ENCODE results near the gene PPP3CB. TPM values are rescaled to one million over a fixed set of nuclear protein-coding genes. Genes with fewer than 3 reads are reported as not detected.
A peak's percentile ranks its signal among the peaks of the same experiment; 100 is the strongest.

Gene PPP3CB
- total RNA-seq (10 to 100 TPM; 52.5 to 78.6 (median 64.5) TPM), polyA plus RNA-seq (10 to 100 TPM; 34.4 to 36.6 TPM)
- long read RNA-seq, donor 1, transcript PPP3CB-204 (14 exons, 3,149 nt): major isoform, 11 of 58 reads
- long read RNA-seq, donor 1, transcript PPP3CB-202 (14 exons, 3,501 nt): minor isoform, 10 of 58 reads
- long read RNA-seq, donor 1, partial matches to known transcripts: 6 of 58 reads
- long read RNA-seq, donor 1, other reads (novel, unspliced or antisense): 30 of 58 reads
- long read RNA-seq, donor 2, transcript PPP3CB-204 (14 exons, 3,149 nt): minor isoform, 7 of 61 reads
- long read RNA-seq, donor 2, transcript PPP3CB-202 (14 exons, 3,501 nt): major isoform, 11 of 61 reads
- long read RNA-seq, donor 2, partial matches to known transcripts: 8 of 61 reads
- long read RNA-seq, donor 2, other reads (novel, unspliced or antisense): 33 of 61 reads
- long read RNA-seq, donor 3, partial matches to known transcripts: 16 of 42 reads
- long read RNA-seq, donor 3, other reads (novel, unspliced or antisense): 22 of 42 reads

DNA sequence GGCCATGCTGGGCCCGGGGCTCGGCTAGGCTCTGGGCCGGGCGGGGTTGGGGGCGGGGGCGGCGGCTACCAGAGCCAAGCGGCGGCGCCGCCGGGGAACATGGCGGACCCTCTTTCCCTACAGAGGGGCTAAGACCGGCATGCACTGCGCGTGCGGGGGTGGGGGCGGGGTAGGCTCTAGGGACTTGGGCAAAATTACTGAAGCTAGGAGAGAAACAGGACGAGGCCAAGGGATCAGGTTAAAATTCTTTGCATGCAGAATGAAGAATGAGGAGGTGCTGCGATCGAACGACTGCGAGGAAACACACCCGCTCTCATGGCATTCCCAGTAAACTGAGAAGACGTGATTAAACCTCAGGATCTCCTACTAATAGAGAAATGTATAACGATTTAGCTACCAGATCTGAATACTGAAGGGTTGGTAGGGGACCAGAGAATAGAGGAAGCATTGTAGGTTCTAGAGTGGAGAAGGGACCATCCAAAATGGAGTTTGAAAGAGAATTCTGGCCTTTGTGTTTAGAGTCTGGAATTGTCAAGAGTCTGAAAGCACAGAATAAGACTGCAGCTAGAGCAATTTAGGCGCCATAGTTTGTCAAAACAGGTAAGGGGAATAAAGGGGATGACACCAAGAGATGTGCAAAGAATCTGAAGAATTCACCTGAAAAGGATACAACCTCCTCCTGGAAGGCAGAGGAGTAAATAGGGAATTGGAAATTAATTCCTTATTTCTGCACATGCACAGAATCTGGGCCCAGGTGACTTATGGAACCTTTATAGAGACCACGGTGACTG is at the start of gene PPP3CB:
Gene PPP3CB, minus strand, starts transcription at position 141 of the 791 bp plus-strand sequence. Its CDS starts 135 bp downstream, at position 6.
- peak within 1 kb of the TSS; percentile 66 to 98 (median 83) for H3K4me3 ChIP-seq
- 6% methylated on average over 28 of the region's 28 CpGs for WGBS, 2 donors
- no peaks in the 10 kb centered on the region for H3K9me3 ChIP-seq
- no peaks in the 10 kb centered on the region for H3K27me3 ChIP-seq
- intact Hi-C loops (cut with DNase I): loop anchor here in 2 of 10 donors (1.0 to 10.0 kb wide), 3 partner anchors 83 to 244 kb away; partner anchors contain the start of gene MRPS16 (in 2 of the 2)
- ATAC-seq (peak; percentile 88 to 96 (median 92)), DNase-seq (peak; percentile 91 to 95)
- H3K4me1 ChIP-seq: peaks cover 7 to 48% (median 41%) of the 10 kb centered on the region in 9 donors
- H3K36me3 ChIP-seq: peaks cover 0 to 34% (median 16%) of the 10 kb centered on the region in 9 donors
- TF ChIP-seq, protein P1, sequence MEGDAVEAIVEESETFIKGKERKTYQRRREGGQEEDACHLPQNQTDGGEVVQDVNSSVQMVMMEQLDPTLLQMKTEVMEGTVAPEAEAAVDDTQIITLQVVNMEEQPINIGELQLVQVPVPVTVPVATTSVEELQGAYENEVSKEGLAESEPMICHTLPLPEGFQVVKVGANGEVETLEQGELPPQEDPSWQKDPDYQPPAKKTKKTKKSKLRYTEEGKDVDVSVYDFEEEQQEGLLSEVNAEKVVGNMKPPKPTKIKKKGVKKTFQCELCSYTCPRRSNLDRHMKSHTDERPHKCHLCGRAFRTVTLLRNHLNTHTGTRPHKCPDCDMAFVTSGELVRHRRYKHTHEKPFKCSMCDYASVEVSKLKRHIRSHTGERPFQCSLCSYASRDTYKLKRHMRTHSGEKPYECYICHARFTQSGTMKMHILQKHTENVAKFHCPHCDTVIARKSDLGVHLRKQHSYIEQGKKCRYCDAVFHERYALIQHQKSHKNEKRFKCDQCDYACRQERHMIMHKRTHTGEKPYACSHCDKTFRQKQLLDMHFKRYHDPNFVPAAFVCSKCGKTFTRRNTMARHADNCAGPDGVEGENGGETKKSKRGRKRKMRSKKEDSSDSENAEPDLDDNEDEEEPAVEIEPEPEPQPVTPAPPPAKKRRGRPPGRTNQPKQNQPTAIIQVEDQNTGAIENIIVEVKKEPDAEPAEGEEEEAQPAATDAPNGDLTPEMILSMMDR (IDR thresholded peaks at IDR 0.05): no peak
- peak within 1 kb of the TSS; percentile 90 to 99 (median 98) for H3K27ac ChIP-seq

DNA sequence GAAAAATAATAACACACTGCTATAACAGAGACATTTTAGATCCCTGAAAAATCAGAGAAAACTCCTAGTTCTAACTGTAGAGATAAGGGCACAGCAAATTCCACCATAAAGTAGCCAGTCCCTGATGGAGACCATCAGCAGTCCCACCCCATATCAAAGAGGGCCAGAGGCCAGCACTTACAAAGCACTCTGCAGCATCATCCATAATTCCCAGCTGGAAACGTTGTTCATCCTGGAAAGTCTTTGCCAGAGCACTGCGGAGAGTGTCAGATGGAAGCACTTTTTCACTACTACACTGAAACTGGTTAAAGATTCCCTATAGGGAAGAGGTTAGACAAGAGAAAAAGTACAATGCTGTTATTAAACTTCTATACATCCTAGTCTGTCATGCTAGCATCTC is 49.5 kb upstream of the PPP3CB start:
- 73 to 78% methylated on average over 2 of the region's 2 CpGs for WGBS, 2 donors
- peaks cover 0 to 38% (median 0%) of the 10 kb centered on the region in 9 donors for H3K36me3 ChIP-seq

DNA sequence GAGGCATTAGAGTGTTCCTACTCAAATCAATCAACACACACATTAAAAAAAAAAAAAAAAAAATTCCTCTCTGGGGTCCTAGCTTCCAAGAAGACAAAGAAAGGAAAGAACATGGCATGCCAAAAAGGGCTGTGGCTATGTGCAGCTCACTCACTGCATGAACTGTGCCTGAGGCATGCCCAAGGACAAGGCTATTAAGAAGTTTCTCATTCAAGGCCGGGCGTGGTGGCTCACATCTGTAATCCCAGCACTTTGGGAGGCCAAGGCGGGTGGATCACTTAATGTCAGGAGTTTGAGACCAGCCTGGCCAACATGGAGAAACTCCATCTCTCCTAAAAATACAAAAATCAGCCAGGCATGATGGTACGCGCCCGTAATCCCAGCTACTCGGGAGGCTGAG is 41.9 kb upstream of the PPP3CB start:
- Histone ChIP-seq H3K27me3 (no peaks in the 10 kb centered on the region), H3K4me1 (no peaks in the 10 kb centered on the region), H3K36me3 (peaks cover 0 to 87% (median 9%) of the 10 kb centered on the region in 9 donors), H3K9me3 (no peaks in the 10 kb centered on the region), H3K27ac (no peak overlapping the region), H3K4me3 (no peak overlapping the region)
- 94 to 97% methylated on average over 7 of the region's 7 CpGs for WGBS, 2 donors
- intact Hi-C loops (cut with DNase I): no loop called here
- ATAC-seq (no peak), DNase-seq (no peak)
- TF ChIP-seq, protein P1 (IDR thresholded peaks at IDR 0.05): no peak

More for the DNA sequence above, 49.5 kb upstream of the PPP3CB start:
- ATAC-seq (no peak), DNase-seq (no peak)
- no peak overlapping the region for H3K27ac ChIP-seq
- H3K27me3 ChIP-seq: no peaks in the 10 kb centered on the region
- no peaks in the 10 kb centered on the region for H3K9me3 ChIP-seq
- no peaks in the 10 kb centered on the region for H3K4me1 ChIP-seq
- H3K4me3 ChIP-seq: no peak overlapping the region
- TF ChIP-seq, protein P1 (IDR thresholded peaks at IDR 0.05): no peak
- intact Hi-C loops (cut with DNase I): no loop called here

DNA sequence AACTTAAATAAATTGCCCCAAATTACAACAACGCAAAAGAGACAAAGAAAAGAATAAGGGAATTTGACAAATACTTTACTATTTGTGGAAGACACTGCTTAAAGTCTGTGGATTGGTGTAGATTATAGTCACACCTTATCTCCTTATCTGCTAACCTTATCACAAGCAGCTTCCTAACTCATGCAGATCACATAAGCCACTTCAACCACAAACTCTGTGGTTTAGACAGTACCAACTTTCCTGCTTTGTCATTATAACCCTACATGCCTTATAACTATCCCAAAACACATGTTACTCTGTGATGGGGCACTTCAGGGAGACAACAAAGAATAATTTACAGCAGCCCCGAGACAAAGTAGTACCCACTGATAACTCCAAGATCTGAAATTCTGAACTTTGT is 41.5 kb upstream of the PPP3CB start:
- DNase-seq (no peak), ATAC-seq (no peak)
- Histone ChIP-seq H3K4me1 (no peaks in the 10 kb centered on the region), H3K36me3 (peaks cover 0 to 87% (median 9%) of the 10 kb centered on the region in 9 donors), H3K4me3 (no peak overlapping the region), H3K27me3 (no peaks in the 10 kb centered on the region), H3K9me3 (no peaks in the 10 kb centered on the region), H3K27ac (no peak overlapping the region)
- intact Hi-C loops (cut with DNase I): no loop called here
- TF ChIP-seq, protein P1 (IDR thresholded peaks at IDR 0.05): no peak
- 87 to 89% methylated on average over 2 of the region's 2 CpGs for WGBS, 2 donors

Data from heart right ventricle (tissue), 16 donors.